NCI-H446 (cell line): ENCODE data around the gene CREG1.

ENCODE experiments used
- DNase-seq, 2 experiments: peaks; one replicate each; lab custom pipeline; 2025; lab: John Stamatoyannopoulos, UW

The CREG1 gene

DNA sequence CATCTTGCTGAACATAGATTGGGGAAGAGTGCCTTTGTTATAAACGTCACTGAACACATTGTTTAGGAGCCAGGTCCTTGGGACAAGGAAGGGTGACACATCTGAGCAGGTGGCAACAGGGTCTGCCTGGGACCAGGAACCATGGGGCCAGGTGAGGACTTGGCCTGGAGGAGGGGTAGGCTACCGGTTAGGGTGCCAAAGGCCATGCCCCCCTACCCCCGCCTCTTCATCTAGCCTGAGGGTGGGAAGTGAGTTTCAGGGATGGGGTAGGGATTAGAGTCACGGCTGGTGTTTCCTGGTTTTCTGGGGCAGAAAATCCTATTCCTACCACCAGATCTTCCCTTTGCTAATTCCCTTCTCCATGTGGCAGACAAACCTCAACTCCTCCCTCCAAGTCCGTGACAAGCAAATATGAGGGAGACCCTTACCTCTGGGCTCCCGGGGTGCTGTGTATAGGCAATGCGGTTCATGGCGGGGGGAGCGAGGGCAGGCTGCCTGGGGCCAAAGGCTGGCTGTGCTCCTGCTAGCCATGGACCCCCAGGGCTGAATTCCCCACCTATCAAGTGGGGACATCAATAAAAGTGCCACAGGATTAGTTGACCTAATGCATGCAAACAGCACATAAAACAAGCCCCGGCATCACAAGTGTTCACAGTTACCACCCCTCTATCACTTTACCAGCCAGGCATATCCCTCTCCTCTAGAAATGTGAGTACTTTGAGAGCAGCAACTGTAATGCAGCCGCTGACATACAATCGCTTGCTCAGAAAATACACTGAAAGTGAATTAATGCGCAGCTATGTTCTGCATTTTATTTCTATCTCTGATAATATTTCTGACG, 49.7 kb downstream of the CREG1 start:
- no peak for DNase-seq

DNA sequence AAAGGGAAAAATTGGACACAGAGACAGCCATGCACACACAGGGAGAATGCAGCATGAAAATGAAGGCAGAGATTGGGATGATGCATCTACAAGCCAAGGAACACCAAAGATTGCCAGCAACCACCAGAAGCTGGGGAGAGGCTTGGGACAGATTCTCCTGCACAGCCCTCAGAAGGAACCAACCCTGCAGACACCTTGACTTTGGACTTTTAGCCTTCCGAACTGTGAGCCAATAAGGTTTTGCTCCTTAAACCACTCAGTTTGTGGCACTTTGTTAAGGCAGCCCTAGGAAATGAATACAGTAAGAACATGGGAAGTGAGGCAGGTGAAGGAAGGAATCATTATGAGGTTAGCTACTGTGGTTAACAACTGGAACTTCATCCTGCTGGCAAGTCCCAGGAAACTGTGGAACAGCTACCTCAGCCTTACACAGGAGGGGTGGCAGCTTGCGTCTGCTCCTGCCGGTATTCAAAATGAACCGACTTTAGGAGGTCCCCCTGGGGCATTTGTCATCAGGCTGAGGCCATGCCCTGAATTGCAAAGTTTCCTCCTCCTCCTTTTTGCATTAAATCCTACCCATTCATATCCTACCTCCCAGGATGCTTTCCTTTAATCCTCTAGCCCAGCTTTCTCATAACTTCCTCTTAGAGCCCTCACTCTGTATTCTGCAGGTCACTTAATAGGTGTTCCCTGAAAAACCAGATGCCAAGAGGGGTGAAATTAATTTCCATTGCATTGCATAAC, 50.7 kb downstream of the CREG1 start:
- DNase-seq: no peak

DNA sequence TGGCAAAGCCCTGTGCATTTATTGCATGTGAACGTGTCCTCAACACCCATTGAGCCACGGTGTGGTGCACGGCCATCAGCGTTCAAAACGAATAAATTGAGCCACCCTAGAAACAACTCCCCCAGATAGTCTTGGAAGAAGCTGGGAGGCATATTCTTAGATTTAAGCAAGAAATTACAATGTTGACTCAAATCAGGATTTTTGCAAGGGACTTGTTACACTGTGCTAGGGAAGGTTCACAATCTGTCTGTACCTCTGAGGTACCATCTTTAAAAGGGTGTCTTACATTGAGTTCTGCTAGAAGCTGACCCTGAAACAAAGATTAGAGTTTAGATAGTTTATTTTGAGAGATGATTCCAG, 51.4 kb downstream of the CREG1 start:
- DNase-seq: no peak

DNA sequence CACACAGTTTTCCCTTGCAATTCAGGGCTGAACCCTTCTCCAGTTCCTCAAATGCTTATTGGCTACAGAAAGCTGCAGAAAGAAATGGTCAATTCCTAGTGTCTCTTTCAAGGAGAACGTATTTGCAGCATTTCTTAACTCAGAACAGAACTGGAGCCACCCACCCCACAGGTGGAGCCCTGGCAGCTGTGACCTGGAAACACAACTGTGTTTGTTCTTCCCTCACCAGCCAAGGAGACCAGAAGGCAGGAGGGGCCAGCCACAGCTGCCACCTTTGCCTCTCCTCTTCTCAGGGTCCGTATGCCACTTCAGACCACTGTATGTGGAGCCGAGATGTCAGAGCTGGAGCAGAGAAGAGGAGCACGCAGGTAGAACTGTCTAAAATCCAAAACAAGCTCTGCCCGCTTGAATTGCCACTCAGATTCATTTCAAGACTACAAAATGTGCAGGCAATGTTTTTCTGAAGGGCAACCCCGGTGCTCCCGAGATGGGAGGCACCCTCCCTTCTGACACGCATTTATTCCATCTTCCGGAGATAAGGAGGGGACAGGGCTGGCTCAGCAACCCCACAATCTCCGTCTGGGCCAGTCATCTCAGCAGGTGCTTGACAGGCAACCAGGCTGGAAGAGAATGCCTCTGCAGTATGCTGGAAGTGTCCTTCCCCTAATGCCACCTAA, 51.9 kb downstream of the CREG1 start:
- DNase-seq: no peak

DNA sequence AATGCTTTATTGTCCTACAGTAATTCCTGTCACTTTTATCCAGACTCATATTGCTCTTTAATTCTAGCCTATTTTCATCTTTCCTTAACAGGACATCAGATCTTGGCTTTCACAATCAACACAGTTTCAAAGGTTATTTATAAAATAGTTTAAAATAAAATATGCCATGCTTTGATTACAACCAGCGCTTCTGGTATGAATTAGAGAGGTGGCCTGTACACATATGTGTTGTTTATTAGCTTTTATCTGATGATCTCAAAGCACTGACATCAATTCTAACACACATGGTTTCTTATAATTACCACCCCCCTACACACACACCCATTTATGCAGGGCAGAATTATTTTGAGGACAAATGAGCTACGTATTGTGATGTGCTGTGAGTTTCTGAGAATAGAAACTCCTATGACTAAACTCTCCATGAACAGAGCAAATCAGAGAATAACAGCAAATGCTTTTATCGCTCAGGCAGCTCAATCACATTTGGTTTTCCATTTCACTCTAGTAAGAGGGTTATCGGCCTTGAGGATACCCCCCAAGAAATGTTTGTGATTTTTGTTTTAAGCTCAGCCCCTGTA, 53.2 kb downstream of the CREG1 start:
- DNase-seq: no peak

DNA sequence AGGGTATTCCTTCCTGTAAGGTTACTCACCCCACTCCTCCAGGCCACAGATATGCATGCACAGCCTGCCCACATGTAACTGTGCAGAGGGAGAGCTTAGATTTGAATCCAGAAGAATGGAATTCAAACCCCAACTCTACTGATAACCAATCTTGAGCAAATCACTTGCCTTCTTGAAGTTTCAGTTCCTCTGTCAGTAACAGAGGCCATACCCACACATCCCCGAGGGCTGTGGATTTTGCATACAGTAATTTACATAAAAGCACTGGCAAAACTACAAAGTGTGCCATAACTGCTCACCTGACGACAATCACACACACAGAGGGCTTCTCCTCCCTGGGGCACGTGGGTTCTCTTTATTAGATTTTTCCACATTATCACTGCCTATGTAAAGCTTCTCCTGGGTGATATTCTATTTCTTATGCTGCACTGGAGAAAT, 53.9 kb downstream of the CREG1 start:
- no peak for DNase-seq

DNA sequence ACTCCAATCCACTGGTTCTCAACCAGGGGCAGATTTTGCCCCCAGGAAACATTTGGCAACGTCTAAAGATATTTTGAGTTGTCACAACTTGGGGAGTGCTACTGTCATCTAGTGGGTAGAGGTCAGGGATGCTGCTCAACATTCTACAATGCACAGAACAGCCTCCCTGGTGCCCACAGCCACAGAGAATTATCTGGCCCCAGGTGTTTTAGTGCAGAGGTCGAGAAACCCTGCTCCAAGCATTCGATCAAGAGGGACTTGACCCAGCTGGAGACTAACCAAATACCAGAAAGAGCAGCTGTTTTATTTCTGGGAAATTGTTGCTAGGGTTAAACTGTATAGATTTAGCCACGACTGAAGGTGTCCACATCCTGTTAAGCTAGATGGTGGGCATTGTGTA, 54.5 kb downstream of the CREG1 start:
- DNase-seq: no peak

DNA sequence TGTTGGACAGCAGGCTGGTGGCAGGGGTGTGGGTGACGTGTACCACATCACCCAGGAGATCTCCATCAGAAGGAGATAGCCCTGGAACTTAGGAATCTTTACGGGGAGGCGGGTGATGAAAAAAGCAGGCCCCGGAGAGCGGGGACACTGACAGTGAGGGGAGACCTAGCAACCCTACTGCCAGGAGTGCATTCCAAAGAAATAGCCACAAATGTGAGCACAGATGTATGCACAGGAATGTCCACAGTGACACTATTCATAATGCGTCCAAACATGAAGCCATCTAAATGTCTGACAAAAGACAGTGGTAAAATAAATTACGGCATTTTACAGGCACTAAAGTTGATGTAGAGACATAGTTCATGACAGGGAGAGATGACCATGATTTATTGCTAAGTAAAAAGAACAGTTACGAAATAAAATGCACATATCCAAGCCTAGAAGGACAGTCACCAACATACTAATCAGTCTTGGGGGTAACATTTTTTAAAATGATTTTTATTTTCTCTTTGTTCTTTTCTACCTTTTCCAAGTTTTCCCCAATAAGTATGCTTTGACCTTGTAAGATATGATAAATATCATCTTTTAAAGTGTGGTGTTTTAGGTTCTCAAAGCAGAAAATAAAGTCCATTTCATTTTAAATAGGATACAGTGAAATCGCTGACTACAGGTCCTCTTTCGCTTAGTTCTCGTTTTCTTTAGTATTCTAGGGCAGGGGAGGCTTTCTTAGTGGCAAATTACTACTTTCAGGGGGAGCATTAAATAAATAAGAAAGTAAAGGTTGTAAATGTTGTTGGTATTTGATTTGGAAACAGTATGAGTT, 56.6 kb downstream of the CREG1 start:
- no peak for DNase-seq

DNA sequence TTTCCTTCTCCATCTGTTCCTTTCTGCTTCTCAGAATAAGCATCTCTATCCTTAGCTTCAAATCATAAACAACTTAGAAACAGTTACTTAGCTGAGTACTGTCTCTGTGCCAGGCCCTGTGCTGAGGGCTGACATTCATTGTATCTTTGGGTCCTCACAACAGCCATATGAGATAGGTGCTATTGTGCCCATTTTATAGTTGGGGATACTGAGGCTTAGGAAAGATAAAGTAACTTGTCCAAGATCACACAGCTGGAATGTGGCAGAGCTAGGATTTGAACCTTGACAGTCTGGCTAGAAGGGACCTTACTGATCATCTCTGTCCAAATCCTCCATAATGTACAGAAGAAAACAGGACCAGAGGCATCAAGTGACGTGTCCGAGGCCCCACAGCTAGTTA, 60.2 kb downstream of the CREG1 start:
- no peak for DNase-seq

DNA sequence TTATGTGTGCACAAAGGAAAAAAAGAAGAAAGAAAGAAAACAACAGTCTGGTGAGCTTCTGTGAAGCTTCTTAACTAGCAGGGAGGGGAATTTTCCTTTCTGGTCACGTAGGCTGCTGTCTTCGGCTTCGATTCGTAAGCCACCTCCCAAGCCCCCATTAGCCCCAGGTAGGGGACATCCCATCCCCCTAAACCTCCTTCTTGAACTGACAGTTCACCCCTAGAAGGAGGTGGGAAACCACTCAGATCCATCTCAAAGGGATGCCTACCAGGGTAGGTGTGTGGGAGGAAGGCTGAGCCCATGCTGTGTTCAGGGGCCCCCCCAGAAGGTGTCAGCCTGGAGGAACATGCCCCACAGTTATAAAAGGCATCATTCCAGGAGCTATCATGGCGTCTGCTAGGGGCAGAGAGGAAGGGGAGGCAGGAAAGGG, 61.1 kb downstream of the CREG1 start:
- DNase-seq: no peak

DNA sequence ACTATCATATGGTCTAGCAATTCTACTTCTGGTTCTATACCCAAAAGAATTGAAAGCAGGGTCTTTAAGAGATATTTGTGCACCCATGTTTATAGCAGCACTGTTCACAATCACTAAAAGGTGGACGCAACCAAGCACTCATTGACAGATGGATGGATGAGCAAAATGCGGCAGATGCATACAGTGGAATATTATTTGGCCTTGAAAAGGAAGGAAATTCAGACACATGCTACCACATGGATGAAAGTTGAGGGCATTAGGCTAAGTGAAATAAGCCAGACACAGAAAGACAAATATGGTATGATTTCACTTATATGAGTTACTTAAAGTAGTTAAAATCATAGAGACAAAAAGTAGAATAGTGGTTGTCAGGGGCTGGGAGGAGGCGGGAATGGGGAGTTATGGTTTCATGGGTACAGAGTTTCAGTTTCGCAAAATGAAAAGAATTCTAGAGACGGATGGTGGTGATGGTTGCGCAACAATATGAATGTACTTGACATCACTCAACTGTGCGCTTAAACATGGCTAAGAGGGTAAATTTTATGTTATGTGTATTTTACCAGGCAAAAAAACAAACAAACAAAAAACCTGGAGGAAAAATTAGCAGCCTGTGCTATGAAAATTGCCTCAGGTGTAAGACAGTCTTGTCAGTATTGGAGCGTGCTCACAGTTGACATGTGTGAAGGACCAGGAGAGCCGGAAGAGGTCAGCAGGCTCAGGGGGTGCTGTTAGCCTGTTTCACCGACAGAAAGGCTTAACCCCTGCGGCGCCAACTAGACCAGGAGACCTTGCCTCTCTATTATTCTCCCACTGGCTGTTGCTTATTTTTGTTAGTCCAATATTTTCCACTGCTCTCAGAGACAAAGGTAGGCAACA, 61.7 kb downstream of the CREG1 start:
- no peak for DNase-seq
